WTC11 (cell line): ENCODE measurements around the gene CD70.
A peak's percentile ranks its signal among the peaks of the same experiment; 100 is the strongest.
"Not testable (repeated sequence)": the region's sequence is repeated elsewhere in the genome, so short reads cannot be mapped to it uniquely, and the experiment has no call there.

Source experiments
- CTCF ChIP-seq: fragments of 200-600 bp; IDR thresholded peaks from 2 replicates; pipeline ENCODE4 v1.8.0; 2022; ENCODE audit warnings: antibody characterized with exemption
- E2F1 ChIP-seq: sonication (generic); formaldehyde crosslinking; IDR thresholded peaks from 2 replicates; pipeline ENCODE4 v1.8.0; 2022; ENCODE audit warnings: mild to moderate bottlenecking, missing genetic modification reagents
- EMX1 ChIP-seq: fragments of 250-450 bp; sonication (Bioruptor Pico); IDR thresholded peaks from 2 replicates; pipeline ENCODE4 v1.8.0; 2021; ENCODE audit warnings: mild to moderate bottlenecking
- FOXJ3 ChIP-seq: sonication (generic); formaldehyde crosslinking; IDR thresholded peaks from 2 replicates; pipeline ENCODE4 v1.9.0; 2021; ENCODE audit warnings: missing genetic modification reagents, mild to moderate bottlenecking, borderline replicate concordance
- GTF2I ChIP-seq: fragments of 250-450 bp; sonication (Bioruptor Pico); conservative IDR thresholded peaks from 2 replicates; pipeline ENCODE4 v1.4.0; 2021; ENCODE audit warnings: mild to moderate bottlenecking
- MXD4 ChIP-seq: fragments of 250-450 bp; sonication (Bioruptor Pico); IDR thresholded peaks from 2 replicates; pipeline ENCODE4 v1.8.0; 2021; ENCODE audit warnings: mild to moderate bottlenecking, moderate library complexity, borderline replicate concordance
- NFE2L1 ChIP-seq: sonication (generic); formaldehyde crosslinking; IDR thresholded peaks from 2 replicates; pipeline ENCODE4 v1.8.1; 2023; ENCODE audit warnings: missing genetic modification reagents
- SP1 ChIP-seq: sonication (generic); formaldehyde crosslinking; conservative IDR thresholded peaks from 2 replicates; pipeline ENCODE4 v1.8.1; 2022; ENCODE audit warnings: missing genetic modification reagents
- ZNF263 ChIP-seq: sonication (generic); formaldehyde crosslinking; IDR thresholded peaks from 2 replicates; pipeline ENCODE4 v1.8.1; 2022; ENCODE audit warnings: low read depth, mild to moderate bottlenecking, moderate library complexity, missing genetic modification reagents
- ZNF281 ChIP-seq: sonication (generic); formaldehyde crosslinking; IDR thresholded peaks from 2 replicates; pipeline ENCODE4 v1.8.0; 2023; ENCODE audit warnings: mild to moderate bottlenecking, missing genetic modification reagents
- TF ChIP-seq, protein P1 (sequence below): sonication (generic); formaldehyde crosslinking; IDR thresholded peaks from 2 replicates; pipeline ENCODE4 v1.8.0; 2022; ENCODE audit warnings: mild to moderate bottlenecking, missing genetic modification reagents
- TF ChIP-seq, protein P2 (sequence below): sonication (generic); formaldehyde crosslinking; IDR thresholded peaks from 2 replicates; pipeline ENCODE4 v1.8.1; 2022; ENCODE audit warnings: mild to moderate bottlenecking, moderate library complexity, missing genetic modification reagents
- TF ChIP-seq, protein P3 (sequence below): sonication (generic); formaldehyde crosslinking; IDR thresholded peaks from 2 replicates; pipeline ENCODE4 v1.8.0; 2022; ENCODE audit warnings: mild to moderate bottlenecking, missing genetic modification reagents
- TF ChIP-seq, protein P4 (sequence below): fragments of 250-450 bp; sonication (Bioruptor Pico); IDR thresholded peaks from 2 replicates; pipeline ENCODE4 v1.9.0; 2021; ENCODE audit warnings: mild to moderate bottlenecking, borderline replicate concordance

DNA sequence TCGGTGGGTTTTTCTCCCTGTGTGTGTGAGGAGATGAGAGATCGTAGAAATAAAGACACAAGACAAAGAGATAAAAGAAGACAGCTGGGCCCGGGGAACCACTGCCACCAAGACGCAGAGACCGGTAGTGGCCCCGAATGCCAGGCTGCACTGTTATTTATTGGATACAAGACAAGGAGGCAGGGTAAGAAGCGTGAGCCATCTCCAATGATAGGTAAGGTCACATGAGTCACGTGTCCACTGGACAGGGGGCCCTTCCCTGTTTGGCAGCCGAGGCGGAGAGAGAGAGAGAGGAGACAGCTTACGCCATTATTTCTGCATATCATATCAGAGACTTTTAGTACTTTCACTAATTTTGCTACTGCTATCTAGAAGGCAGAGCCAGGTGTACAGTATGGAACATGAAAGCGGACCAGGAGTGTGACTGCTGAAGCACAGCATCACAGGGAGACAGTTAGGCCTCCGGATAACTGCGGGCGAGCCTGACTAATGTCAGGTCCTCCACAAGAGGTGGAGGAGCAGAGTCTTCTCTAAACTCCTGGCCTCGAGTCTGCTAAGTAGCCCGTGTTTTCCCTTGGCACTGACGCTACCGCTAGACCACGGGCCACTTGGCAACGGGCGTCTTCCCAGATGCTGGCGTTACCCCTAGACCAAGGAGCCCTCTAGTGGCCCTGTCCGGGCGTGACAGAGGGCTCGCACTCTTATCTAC is 42.0 kb upstream of the CD70 start:
- peak; percentile 38; the same call in 1 of the 2 replicates for TF ChIP-seq CTCF
- TF ChIP-seq, protein P1, sequence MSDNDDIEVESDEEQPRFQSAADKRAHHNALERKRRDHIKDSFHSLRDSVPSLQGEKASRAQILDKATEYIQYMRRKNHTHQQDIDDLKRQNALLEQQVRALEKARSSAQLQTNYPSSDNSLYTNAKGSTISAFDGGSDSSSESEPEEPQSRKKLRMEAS (CRISPR knock-in tag), result not testable (repeated sequence)
- TF ChIP-seq, protein P2, sequence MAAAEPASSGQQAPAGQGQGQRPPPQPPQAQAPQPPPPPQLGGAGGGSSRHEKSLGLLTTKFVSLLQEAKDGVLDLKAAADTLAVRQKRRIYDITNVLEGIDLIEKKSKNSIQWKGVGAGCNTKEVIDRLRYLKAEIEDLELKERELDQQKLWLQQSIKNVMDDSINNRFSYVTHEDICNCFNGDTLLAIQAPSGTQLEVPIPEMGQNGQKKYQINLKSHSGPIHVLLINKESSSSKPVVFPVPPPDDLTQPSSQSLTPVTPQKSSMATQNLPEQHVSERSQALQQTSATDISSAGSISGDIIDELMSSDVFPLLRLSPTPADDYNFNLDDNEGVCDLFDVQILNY, result not testable (repeated sequence)
- TF ChIP-seq, protein P3, sequence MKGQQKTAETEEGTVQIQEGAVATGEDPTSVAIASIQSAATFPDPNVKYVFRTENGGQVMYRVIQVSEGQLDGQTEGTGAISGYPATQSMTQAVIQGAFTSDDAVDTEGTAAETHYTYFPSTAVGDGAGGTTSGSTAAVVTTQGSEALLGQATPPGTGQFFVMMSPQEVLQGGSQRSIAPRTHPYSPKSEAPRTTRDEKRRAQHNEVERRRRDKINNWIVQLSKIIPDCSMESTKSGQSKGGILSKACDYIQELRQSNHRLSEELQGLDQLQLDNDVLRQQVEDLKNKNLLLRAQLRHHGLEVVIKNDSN (CRISPR knock-in tag), result not testable (repeated sequence)
- not testable (repeated sequence) for TF ChIP-seq E2F1 (CRISPR knock-in tag); MXD4 (CRISPR knock-in tag); SP1 (CRISPR knock-in tag); FOXJ3 (CRISPR knock-in tag); GTF2I (CRISPR knock-in tag); ZNF281 (CRISPR knock-in tag); NFE2L1; ZNF263 (CRISPR knock-in tag); EMX1 (CRISPR knock-in tag)
- TF ChIP-seq, protein P4, sequence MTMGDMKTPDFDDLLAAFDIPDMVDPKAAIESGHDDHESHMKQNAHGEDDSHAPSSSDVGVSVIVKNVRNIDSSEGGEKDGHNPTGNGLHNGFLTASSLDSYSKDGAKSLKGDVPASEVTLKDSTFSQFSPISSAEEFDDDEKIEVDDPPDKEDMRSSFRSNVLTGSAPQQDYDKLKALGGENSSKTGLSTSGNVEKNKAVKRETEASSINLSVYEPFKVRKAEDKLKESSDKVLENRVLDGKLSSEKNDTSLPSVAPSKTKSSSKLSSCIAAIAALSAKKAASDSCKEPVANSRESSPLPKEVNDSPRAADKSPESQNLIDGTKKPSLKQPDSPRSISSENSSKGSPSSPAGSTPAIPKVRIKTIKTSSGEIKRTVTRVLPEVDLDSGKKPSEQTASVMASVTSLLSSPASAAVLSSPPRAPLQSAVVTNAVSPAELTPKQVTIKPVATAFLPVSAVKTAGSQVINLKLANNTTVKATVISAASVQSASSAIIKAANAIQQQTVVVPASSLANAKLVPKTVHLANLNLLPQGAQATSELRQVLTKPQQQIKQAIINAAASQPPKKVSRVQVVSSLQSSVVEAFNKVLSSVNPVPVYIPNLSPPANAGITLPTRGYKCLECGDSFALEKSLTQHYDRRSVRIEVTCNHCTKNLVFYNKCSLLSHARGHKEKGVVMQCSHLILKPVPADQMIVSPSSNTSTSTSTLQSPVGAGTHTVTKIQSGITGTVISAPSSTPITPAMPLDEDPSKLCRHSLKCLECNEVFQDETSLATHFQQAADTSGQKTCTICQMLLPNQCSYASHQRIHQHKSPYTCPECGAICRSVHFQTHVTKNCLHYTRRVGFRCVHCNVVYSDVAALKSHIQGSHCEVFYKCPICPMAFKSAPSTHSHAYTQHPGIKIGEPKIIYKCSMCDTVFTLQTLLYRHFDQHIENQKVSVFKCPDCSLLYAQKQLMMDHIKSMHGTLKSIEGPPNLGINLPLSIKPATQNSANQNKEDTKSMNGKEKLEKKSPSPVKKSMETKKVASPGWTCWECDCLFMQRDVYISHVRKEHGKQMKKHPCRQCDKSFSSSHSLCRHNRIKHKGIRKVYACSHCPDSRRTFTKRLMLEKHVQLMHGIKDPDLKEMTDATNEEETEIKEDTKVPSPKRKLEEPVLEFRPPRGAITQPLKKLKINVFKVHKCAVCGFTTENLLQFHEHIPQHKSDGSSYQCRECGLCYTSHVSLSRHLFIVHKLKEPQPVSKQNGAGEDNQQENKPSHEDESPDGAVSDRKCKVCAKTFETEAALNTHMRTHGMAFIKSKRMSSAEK, result not testable (repeated sequence)
